ENCODE data around the gene HS2ST1.

DNA sequence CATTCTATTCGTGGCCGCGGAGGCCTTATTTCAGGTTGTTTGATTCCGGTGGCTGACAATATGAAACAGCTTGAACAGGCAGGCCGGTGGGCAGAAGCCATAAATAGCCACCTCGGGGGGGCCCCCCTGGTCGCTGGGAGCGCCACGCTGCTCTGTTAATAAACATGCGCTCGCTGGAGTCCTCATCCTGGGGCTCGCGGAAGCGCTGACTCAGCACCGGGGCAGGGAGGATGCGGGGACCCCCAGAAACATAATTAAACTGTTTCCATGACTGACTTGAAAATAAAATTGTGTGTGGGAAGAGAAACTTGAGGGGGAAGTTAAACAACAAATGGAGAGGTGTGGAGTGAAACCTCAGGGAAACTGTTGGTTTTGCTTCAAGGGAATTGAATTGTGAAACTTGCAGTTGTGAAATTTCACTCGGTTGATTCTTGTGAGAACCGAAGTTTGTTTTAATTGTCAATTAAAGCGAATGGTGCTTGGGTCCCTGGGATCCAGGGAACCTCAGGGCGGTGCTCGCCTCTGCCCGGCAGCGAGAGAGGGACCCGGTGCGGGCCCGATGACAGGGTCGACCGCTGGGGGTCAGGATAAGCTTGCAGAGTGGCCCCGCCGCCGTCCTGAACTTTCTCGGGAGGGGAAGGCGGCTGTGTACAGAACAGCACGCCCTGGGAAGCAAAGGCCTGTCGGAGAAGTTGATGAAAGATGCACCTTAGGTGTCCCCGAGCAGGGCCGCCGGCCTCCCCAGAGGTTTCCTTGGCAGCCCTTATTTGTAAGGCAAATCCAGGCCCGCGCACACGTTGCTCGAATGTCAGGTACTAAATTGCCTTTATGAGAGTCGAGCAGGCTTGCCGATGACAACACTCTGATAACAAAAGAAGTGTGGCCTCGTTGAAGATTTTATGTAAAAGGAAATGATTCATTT is 237.3 kb downstream of the HS2ST1 start:
- TF ChIP-seq EZH2 (IDR thresholded peaks at IDR 0.05; ENCODE audit: insufficient read depth, poor library complexity, severe bottlenecking) (no peak), EZH2phosphoT487 (IDR thresholded peaks at IDR 0.05; ENCODE audit: insufficient read depth, low read depth) (no peak)

Measured in GM23248 (cell line).